ENCODE results near the gene ZNF335. TPM values are rescaled to one million over a fixed set of nuclear protein-coding genes. Genes with fewer than 3 reads are reported as not detected.

The ZNF335 gene
- total and polyA plus RNA-seq, 2 of the 13 experiments (the other 11 are each of a cell fraction or from before 2014, with no cell fraction given), result 9.7 to 13.7 TPM

DNA sequence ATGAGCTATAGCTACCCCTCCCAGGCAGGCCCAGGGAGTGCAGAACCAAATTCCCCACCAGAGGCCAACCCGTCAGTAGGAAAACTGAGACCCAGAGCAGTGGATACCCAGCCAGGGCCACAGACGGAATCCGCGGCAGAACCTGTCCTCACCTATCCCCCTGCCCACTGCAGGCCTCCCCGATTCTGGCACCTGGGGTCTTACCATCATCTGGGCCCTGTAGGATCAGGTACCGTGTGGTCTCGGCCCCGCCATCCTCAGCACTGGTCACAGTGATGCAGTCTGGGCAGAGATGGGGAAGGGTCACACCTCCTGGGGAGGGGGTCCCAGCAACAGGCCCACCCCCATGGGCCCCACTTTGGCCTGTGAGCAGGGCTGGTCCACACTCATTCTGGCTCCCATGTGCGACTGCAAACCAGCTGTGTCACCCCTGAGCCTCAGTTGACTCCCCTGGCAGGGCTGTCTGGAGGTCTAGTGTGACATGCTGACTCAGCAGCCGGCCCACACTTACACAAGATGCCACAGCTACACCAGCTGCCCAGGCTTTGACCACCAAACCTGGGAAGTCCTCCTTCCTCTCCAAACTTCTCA is 3.8 kb downstream of the ZNF335 start (continued):
- TF ChIP-seq ZNF556 (CRISPR knock-in tag; IDR thresholded peaks at IDR 0.05; ENCODE audit: borderline replicate concordance) (no peak), ZNF263 (CRISPR knock-in tag; IDR thresholded peaks at IDR 0.05) (no peak), ZNF841 (CRISPR knock-in tag; IDR thresholded peaks at IDR 0.05; ENCODE audit: borderline replicate concordance) (no peak), ZNF550 (CRISPR knock-in tag; IDR thresholded peaks at IDR 0.05; ENCODE audit: borderline replicate concordance) (no peak), MXI1 (IDR thresholded peaks at IDR 0.05; ENCODE audit: borderline replicate concordance, low read depth, low read length) (no peak), ZSCAN25 (CRISPR knock-in tag; IDR thresholded peaks at IDR 0.05) (no peak), BHLHE40 (IDR thresholded peaks at IDR 0.05; ENCODE audit: low read length) (0 out of 2 replicates have a peak, but pooled peaks have one; percentile 1), MZF1 (CRISPR knock-in tag; IDR thresholded peaks at IDR 0.05; ENCODE audit: borderline replicate concordance) (no peak), HOXA9 (CRISPR knock-in tag; IDR thresholded peaks at IDR 0.05; ENCODE audit: borderline replicate concordance) (no peak), HNRNPK (IDR thresholded peaks at IDR 0.05; ENCODE audit: low read depth, low read length, poor library complexity, severe bottlenecking) (no peak), SP1 (IDR thresholded peaks at IDR 0.05) (no peak), SP1 (CRISPR knock-in tag; IDR thresholded peaks at IDR 0.05) (no peak), ATRX (CRISPR knock-in tag; IDR thresholded peaks at IDR 0.05; ENCODE audit: borderline replicate concordance) (no peak)
- TF ChIP-seq, protein P1, sequence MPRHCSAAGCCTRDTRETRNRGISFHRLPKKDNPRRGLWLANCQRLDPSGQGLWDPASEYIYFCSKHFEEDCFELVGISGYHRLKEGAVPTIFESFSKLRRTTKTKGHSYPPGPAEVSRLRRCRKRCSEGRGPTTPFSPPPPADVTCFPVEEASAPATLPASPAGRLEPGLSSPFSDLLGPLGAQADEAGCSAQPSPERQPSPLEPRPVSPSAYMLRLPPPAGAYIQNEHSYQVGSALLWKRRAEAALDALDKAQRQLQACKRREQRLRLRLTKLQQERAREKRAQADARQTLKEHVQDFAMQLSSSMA (CRISPR knock-in tag; IDR thresholded peaks at IDR 0.05), result no peak

Measured in HepG2 (cell line).